ENCODE measurements around the gene PIGS.

The PIGS gene

DNA sequence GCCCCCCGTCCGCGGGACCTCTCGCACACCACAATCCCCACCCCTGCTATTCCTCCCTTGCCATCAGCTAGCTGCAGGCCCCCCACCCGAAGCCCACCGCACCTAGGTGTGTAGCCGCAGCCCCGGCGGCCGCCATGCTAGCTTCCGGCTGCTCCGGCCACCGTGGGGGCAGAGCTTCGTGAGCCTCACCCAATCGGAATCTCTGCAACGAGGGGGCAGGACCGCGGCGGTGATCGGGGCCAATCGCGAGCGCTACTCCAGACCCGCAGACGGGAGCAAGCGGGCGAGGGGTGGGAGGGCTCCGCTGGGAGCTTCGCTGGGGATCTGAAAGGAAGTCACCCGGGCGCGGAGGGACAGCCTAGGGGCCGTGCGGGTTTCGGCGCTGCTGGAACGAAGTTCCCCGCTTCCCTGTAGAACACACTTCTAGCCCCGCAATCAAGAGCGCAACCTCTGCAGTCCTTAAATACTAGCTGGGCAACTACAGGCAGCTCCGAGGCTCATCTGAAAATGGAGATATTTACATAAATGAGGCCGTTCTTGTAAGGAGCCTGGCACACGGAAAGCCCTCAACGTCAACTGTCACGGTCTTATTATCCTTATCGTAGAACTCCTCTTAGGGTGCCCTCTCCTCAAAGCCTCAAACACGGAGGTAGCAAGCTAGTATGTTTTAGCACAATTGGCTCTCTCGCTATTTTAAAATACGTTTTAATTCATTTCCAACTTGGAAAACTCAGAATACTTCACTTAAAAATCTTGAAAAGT is at the start of gene PIGS:
Gene PIGS (minus strand): TSS at position 164 of the 762 bp plus-strand sequence. CDS start 28 bp downstream, at position 136.
- H3K27ac ChIP-seq, result peak within 1 kb of the TSS; percentile 84
- peak; percentile 20; the same call in 1 of the 2 replicates for TF ChIP-seq ZFX (IDR thresholded peaks at IDR 0.05)
- no peak for TF ChIP-seq CTCF (conservative IDR thresholded peaks at IDR 0.05)

DNA sequence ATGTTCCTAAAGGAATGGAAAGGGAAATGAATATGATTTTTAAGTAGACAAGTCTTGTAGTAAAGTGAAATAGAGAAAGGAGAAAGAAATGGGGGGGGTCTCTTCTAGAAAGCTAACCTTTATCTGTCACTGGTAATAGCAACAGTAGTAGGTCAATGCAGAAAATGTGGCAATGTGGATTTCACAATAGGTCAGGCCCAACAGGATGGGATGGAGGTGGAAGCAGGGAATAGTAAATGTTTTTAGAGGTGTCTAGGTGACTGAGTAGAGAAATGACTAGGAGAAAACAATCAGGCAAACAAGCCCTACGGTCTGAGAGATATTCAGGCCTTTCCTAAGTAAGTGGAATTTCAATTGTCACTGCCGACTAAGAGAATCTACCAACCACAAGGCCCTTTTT is 48.7 kb upstream of the PIGS start:
- H3K27ac ChIP-seq, result no peak overlapping the region
- TF ChIP-seq ZFX (IDR thresholded peaks at IDR 0.05) (no peak), CTCF (conservative IDR thresholded peaks at IDR 0.05) (no peak)

- TF ChIP-seq ZFX (IDR thresholded peaks at IDR 0.05) (no peak), CTCF (conservative IDR thresholded peaks at IDR 0.05) (no peak)
- no peak overlapping the region for H3K27ac ChIP-seq
Measured at GRCh38 chr17:28618464-28618863, 47.1 kb upstream of the PIGS start.

GRCh38 chr17:28616281-28616680 is 45.0 kb upstream of the PIGS start:
- TF ChIP-seq ZFX (IDR thresholded peaks at IDR 0.05) (no peak), CTCF (conservative IDR thresholded peaks at IDR 0.05) (no peak)
- H3K27ac ChIP-seq, result no peak overlapping the region

GRCh38 chr17:28615260-28615940 is 44.1 kb upstream of the PIGS start:
- H3K27ac ChIP-seq, result no peak overlapping the region
- TF ChIP-seq ZFX (IDR thresholded peaks at IDR 0.05), result no peak
- no peak for TF ChIP-seq CTCF (conservative IDR thresholded peaks at IDR 0.05)

DNA sequence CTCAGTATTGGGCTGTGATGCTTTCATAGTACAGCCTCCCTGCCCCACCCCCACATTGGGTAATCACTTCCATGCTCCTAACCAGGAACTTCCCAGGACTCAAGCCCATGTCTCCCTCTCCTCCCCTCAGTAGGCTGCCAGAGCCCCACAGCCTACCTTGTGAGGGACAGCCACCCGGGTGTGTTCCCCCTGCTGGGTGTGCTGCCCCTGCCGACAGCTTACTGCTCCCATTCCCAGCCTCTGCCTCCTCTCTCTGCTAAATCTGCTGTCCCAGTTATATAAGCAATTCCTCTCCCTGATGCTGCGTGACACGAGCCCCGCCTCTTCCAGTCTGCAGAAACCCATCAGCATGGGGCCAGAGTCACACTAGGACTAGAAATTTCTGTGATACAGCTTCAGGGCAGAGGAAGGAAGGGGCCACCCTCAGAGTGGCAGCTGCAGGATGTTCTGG is 42.6 kb upstream of the PIGS start, which contains the start of gene RSKR:
Gene RSKR (minus strand): TSS at position 255 of the 451 bp plus-strand sequence. CDS start 24 bp downstream, at position 231.
- no peak within 1 kb of the TSS for H3K27ac ChIP-seq
- TF ChIP-seq CTCF (conservative IDR thresholded peaks at IDR 0.05), result no peak

All from C4-2B (cell line).